CD14-positive monocyte (primary cell): ENCODE data around the gene KRTAP5-10. TPM values are rescaled to one million over a fixed set of nuclear protein-coding genes. Genes with fewer than 3 reads are reported as not detected.

ENCODE experiments used
- DNase-seq, 3 donors: peaks; one replicate each; pipeline ENCODE4 v3.0.0-alpha.2; 2011 to 2022
- H2AFZ ChIP-seq: 2 replicates; pipeline ENCODE4 v1.6.0; 2012; ENCODE audit warnings: mild to moderate bottlenecking, low read depth, low read length, inconsistent platforms; ENCODE audit not compliant: insufficient read depth, poor library complexity, severe bottlenecking
- H3K27ac ChIP-seq, 2 donors: 1 replicate in 1 of 2; 2 replicates in 1 of 2; pipeline ENCODE4 v1.5.1; 2012 to 2013; ENCODE audit warnings: low read length in 2 of 2, control low read depth in 1 of 2, inconsistent platforms in 1 of 2, low read depth in 1 of 2, mild to moderate bottlenecking in 1 of 2
- H3K27me3 ChIP-seq, 2 donors: one replicate each; pipeline versions ENCODE4 v1.6.0 to v1.6.1; 2011 to 2013; ENCODE audit warnings: low read length in 2 of 2; ENCODE audit not compliant: control insufficient read depth in 2 of 2, insufficient read depth in 2 of 2
- H3K36me3 ChIP-seq, 2 donors: replicated peaks in 1 of 2; 1 replicate in 1 of 2; 2 replicates in 1 of 2; pipeline versions ENCODE4 v1.5.1 to v1.6.1; 2012 to 2013; ENCODE audit warnings: low read length in 2 of 2, control low read depth in 1 of 2, inconsistent platforms in 1 of 2, mild to moderate bottlenecking in 1 of 2; ENCODE audit not compliant: insufficient read depth in 2 of 2, control insufficient read depth in 1 of 2
- H3K4me1 ChIP-seq, 2 donors: 1 replicate in 1 of 2; 2 replicates in 1 of 2; pipeline versions ENCODE4 v1.5.1 to v1.6.1; 2012 to 2013; ENCODE audit warnings: low read length in 2 of 2, control low read depth in 1 of 2, inconsistent platforms in 1 of 2, mild to moderate bottlenecking in 1 of 2, moderate library complexity in 1 of 2; ENCODE audit not compliant: insufficient read depth in 2 of 2, control insufficient read depth in 1 of 2
- H3K4me2 ChIP-seq: replicated peaks from 2 replicates; pipeline ENCODE3; 2012; ENCODE audit warnings: low read length, moderate library complexity, mild to moderate bottlenecking; ENCODE audit not compliant: poor library complexity, severe bottlenecking; ENCODE audit errors: extremely low read depth
- H3K4me3 ChIP-seq, 3 experiments: fragments of 200-600 bp in 1 of 3; sonication (generic) in 1 of 3; replicated peaks in 1 of 3; 1 replicate in 2 of 3; 2 replicates in 1 of 3; pipeline ENCODE4 v1.5.1; 2011 to 2013; ENCODE audit warnings: low read length in 3 of 3, mild to moderate bottlenecking in 3 of 3, control low read depth in 2 of 3, low read depth in 2 of 3, inconsistent platforms in 1 of 3, moderate library complexity in 1 of 3
- H3K79me2 ChIP-seq: 2 replicates; pipeline ENCODE4 v1.6.0; 2012; ENCODE audit warnings: mild to moderate bottlenecking, control low read depth, inconsistent platforms, low read length, moderate library complexity; ENCODE audit not compliant: insufficient read depth
- H3K9ac ChIP-seq: 2 replicates; pipeline ENCODE4 v1.6.0; 2017; ENCODE audit warnings: low read length, mild to moderate bottlenecking; ENCODE audit not compliant: insufficient read depth, poor library complexity, severe bottlenecking
- H3K9me3 ChIP-seq, 2 donors: replicated peaks in 1 of 2; 1 replicate in 1 of 2; 2 replicates in 1 of 2; pipeline versions ENCODE4 v1.5.1 to v1.6.1; 2012 to 2013; ENCODE audit warnings: low read length in 2 of 2, control low read depth in 1 of 2; ENCODE audit not compliant: control insufficient read depth in 1 of 2, insufficient read depth in 1 of 2
- H4K20me1 ChIP-seq: 2 replicates; pipeline ENCODE4 v1.6.0; 2012; ENCODE audit warnings: mild to moderate bottlenecking, low read length, control low read depth, moderate library complexity; ENCODE audit not compliant: insufficient read depth
- H3K27ac Mint-ChIP-seq, 7 donors: one replicate each; pipeline ENCODE4 v1.8.0; 2020; ENCODE audit warnings: mild to moderate bottlenecking in 7 of 7, mixed read lengths in 7 of 7, moderate library complexity in 6 of 7, inconsistent platforms in 2 of 7
- H3K27me3 Mint-ChIP-seq, 3 donors: one replicate each; pipeline ENCODE4 v1.8.0; 2021 to 2022; ENCODE audit warnings: low read depth in 3 of 3, mild to moderate bottlenecking in 3 of 3, mixed read lengths in 3 of 3, moderate library complexity in 3 of 3, inconsistent platforms in 1 of 3
- H3K36me3 Mint-ChIP-seq, 2 donors: one replicate each; pipeline ENCODE4 v1.8.0; 2020; ENCODE audit warnings: mixed read lengths in 2 of 2, inconsistent platforms in 1 of 2, mild to moderate bottlenecking in 1 of 2
- H3K4me1 Mint-ChIP-seq: one replicate; pipeline ENCODE4 v1.8.0; 2020; ENCODE audit warnings: mild to moderate bottlenecking, mixed read lengths
- H3K4me3 Mint-ChIP-seq, 2 donors: one replicate each; pipeline ENCODE4 v1.8.0; 2020; ENCODE audit warnings: mild to moderate bottlenecking in 2 of 2, mixed read lengths in 2 of 2, moderate library complexity in 1 of 2
- H3K9me3 Mint-ChIP-seq, 7 donors: one replicate each; pipeline ENCODE4 v1.8.0; 2020 to 2022; ENCODE audit warnings: mixed read lengths in 7 of 7, mild to moderate bottlenecking in 6 of 7, moderate library complexity in 6 of 7, inconsistent platforms in 2 of 7
- WGBS: methylation state at CpG from one replicate; pipeline ENCODE4 v1.1.5; 2013; ENCODE audit warnings: missing lambda C conversion rate; ENCODE audit not compliant: insufficient coverage; 5-methylcytosine and 5-hydroxymethylcytosine counted together
- intact Hi-C, 2 donors: fragments of 100-400 bp; cut with micrococcal nuclease; formaldehyde crosslinking; loops; one replicate each; pipeline versions ENCODE4 v1.15.0 to v1.15.1; 2023
- polyA plus RNA-seq, 3 donors: library from polyadenylated mRNA; depleted of rRNA in 1 of 3; unstranded in 2 of 3; stranded (reverse) in 1 of 3; fragments of 300-500 nt in 2 of 3; fragments of >200 nt in 1 of 3; fragmentation: Illumina TruSeq in 2 of 3; gene quantifications; 1 replicate in 2 of 3; 2 replicates in 1 of 3; pipeline ENCODE4 v1.2.3, GENCODE V29; 2012 to 2021
- TF ChIP-seq, protein P1 (sequence below): fragments of 200-600 bp; IDR thresholded peaks from one replicate; pipeline ENCODE4 v1.8.0; 2022; ENCODE audit warnings: antibody characterized with exemption, mild to moderate bottlenecking

Gene KRTAP5-10
- polyA plus RNA-seq, 3 donors = not detected

DNA sequence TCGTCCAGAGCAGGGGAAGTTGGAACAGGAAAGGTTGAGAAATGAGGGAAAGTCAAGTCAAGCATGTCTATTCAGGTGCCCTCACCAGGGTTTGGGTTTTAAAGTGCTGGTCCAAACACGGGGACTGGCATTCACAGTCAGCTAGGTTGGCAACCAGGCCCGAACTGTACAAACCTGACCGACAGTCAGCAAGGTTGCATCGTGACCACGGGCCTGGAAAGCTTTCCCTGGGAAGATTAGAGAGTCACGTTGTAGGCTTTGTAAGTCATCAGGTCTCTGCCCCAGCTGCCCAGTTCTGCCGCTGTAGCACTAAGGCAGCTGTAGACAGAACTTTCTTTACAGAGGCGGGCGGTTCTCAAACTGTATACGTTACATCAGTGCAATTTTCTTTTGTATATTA, 7.4 kb downstream of the KRTAP5-10 start:
- intact Hi-C loops = no loop called here

DNA sequence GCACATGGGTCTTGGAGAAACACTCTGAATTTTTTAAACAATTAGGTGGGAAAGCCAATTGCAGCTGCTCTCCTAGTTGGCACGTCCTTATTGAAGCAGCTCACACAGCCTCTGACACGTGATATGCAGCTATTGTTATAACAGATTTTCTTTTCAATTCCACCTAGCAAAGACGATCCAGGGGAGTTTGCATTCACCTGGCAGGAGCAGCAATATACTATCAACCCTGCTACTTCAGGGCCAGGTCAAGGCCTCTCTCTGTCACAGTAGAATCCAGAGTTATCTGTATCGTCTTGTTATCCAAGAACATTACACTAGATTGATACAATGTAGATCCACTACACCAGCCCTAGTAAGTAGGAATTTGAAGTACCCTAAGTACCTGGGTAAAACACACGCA, 9.1 kb downstream of the KRTAP5-10 start:
- Mint-ChIP-seq H3K27ac (no peak overlapping the region), H3K4me1 (no peaks in the 10 kb centered on the region)
- 92% methylated on average over 2 of the region's 5 CpGs for WGBS

More for the DNA sequence above, 7.4 kb downstream of the KRTAP5-10 start:
- Histone ChIP-seq H3K9me3 (no peaks in the 10 kb centered on the region), H3K27me3 (no peaks in the 10 kb centered on the region), H2AFZ (no peak overlapping the region), H3K4me2 (no peak overlapping the region), H3K79me2 (no peaks in the 10 kb centered on the region), H3K4me1 (no peaks in the 10 kb centered on the region), H4K20me1 (no peaks in the 10 kb centered on the region), H3K9ac (no peak overlapping the region), H3K4me3 (no peak overlapping the region), H3K27ac (no peak overlapping the region), H3K36me3 (no peaks in the 10 kb centered on the region)
- H3K9me3 Mint-ChIP-seq = no peaks in the 10 kb centered on the region
- DNase-seq = no peak
- H3K36me3 Mint-ChIP-seq = no peaks in the 10 kb centered on the region
- no peak overlapping the region for H3K4me3 Mint-ChIP-seq
- WGBS = 70% methylated on average over 7 of the region's 11 CpGs
- H3K27ac Mint-ChIP-seq = no peak overlapping the region
- H3K4me1 Mint-ChIP-seq = no peaks in the 10 kb centered on the region
- TF ChIP-seq, protein P1, sequence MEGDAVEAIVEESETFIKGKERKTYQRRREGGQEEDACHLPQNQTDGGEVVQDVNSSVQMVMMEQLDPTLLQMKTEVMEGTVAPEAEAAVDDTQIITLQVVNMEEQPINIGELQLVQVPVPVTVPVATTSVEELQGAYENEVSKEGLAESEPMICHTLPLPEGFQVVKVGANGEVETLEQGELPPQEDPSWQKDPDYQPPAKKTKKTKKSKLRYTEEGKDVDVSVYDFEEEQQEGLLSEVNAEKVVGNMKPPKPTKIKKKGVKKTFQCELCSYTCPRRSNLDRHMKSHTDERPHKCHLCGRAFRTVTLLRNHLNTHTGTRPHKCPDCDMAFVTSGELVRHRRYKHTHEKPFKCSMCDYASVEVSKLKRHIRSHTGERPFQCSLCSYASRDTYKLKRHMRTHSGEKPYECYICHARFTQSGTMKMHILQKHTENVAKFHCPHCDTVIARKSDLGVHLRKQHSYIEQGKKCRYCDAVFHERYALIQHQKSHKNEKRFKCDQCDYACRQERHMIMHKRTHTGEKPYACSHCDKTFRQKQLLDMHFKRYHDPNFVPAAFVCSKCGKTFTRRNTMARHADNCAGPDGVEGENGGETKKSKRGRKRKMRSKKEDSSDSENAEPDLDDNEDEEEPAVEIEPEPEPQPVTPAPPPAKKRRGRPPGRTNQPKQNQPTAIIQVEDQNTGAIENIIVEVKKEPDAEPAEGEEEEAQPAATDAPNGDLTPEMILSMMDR = no peak
- peaks cover 2 to 4% (median 4%) of the 10 kb centered on the region in 3 donors for H3K27me3 Mint-ChIP-seq

More for the DNA sequence above, 9.1 kb downstream of the KRTAP5-10 start:
- no peak overlapping the region for H3K27ac ChIP-seq
- H3K9me3 ChIP-seq = no peaks in the 10 kb centered on the region
- H3K4me3 ChIP-seq = no peak overlapping the region
- no peaks in the 10 kb centered on the region for H3K9me3 Mint-ChIP-seq
- no peaks in the 10 kb centered on the region for H3K4me1 ChIP-seq
- H3K36me3 ChIP-seq = no peaks in the 10 kb centered on the region
- no peak overlapping the region for H3K4me2 ChIP-seq
- TF ChIP-seq, protein P1 = no peak
- no peak for DNase-seq
- H3K9ac ChIP-seq = no peak overlapping the region
- no peaks in the 10 kb centered on the region for H4K20me1 ChIP-seq
- H3K27me3 ChIP-seq = no peaks in the 10 kb centered on the region
- intact Hi-C loops = no loop called here
- no peak overlapping the region for H3K4me3 Mint-ChIP-seq
- H3K27me3 Mint-ChIP-seq = peaks cover 0 to 2% (median 0%) of the 10 kb centered on the region in 3 donors
- no peak overlapping the region for H2AFZ ChIP-seq
- no peaks in the 10 kb centered on the region for H3K79me2 ChIP-seq
- no peaks in the 10 kb centered on the region for H3K36me3 Mint-ChIP-seq
